ENCODE data around the gene WIPF2. TPM values are rescaled to one million over a fixed set of nuclear protein-coding genes. Genes with fewer than 3 reads are reported as not detected.
A peak's percentile ranks its signal among the peaks of the same experiment; 100 is the strongest.

Gene WIPF2
- total RNA-seq, 3 donors from 2014 or later (not counting 1 experiment from before 2014, with no cell fraction given) = 43.2 to 47.4 (median 43.9) TPM

GRCh38 chr17:40251576-40251975 is 32.5 kb downstream of the WIPF2 start:
- TF ChIP-seq, protein P1, sequence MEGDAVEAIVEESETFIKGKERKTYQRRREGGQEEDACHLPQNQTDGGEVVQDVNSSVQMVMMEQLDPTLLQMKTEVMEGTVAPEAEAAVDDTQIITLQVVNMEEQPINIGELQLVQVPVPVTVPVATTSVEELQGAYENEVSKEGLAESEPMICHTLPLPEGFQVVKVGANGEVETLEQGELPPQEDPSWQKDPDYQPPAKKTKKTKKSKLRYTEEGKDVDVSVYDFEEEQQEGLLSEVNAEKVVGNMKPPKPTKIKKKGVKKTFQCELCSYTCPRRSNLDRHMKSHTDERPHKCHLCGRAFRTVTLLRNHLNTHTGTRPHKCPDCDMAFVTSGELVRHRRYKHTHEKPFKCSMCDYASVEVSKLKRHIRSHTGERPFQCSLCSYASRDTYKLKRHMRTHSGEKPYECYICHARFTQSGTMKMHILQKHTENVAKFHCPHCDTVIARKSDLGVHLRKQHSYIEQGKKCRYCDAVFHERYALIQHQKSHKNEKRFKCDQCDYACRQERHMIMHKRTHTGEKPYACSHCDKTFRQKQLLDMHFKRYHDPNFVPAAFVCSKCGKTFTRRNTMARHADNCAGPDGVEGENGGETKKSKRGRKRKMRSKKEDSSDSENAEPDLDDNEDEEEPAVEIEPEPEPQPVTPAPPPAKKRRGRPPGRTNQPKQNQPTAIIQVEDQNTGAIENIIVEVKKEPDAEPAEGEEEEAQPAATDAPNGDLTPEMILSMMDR (IDR thresholded peaks at IDR 0.05) = no peak
- Histone ChIP-seq H3K9me3 (ENCODE audit: control insufficient read depth, insufficient read depth, low read length) (no peaks in the 10 kb centered on the region), H3K4me3 (ENCODE audit: low read length) (no peak overlapping the region), H3K27ac (ENCODE audit: low read length) (no peak overlapping the region), H3K36me3 (ENCODE audit: control insufficient read depth, insufficient read depth, low read length) (peaks cover 6% of the 10 kb centered on the region), H3K27me3 (ENCODE audit: control insufficient read depth, insufficient read depth, low read length) (no peaks in the 10 kb centered on the region), H3K4me1 (ENCODE audit: control insufficient read depth, insufficient read depth, low read length) (no peaks in the 10 kb centered on the region)
- Mint-ChIP-seq H3K4me3 (no peak overlapping the region), H3K36me3 (no peaks in the 10 kb centered on the region), H3K9me3 (no peaks in the 10 kb centered on the region), H3K27ac (no peak overlapping the region), H3K4me1 (peaks cover 14 to 22% of the 10 kb centered on the region in 2 donors), H3K27me3 (ENCODE audit: low read depth in 2 of 2) (no peaks in the 10 kb centered on the region)
- DNase-seq = no peak
- intact Hi-C loops (cut with micrococcal nuclease) = no loop called here
- no peak for ATAC-seq

DNA sequence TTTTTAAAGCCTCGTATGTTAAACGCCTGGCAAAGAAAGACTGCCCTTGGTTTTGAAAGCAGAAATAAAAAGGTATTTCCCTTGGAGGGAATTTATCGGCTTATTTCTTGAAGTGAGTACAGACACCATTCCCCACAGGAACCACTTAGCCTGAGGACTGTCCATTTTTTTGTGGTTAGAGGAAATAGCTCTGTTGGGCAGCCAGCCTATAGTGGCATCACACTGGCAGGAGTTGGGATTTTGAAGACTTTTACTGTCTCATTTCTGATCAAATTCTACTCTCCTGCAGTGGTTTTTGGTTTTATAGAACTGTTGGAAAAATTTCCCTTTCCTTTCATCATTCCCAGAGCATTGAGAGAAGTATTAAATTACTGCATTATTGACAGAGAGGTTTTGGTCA is 34.5 kb downstream of the WIPF2 start:
- DNase-seq = no peak
- 92% methylated on average over 2 of the region's 3 CpGs for WGBS (ENCODE audit: insufficient coverage)

GRCh38 chr17:40259505-40259904 is 40.4 kb downstream of the WIPF2 start:
- peak overlapping the region in 1 of 2 donors; percentile 38 for H3K27ac Mint-ChIP-seq
- H3K36me3 ChIP-seq (ENCODE audit: control insufficient read depth, insufficient read depth, low read length) = peaks cover 53% of the 10 kb centered on the region

More for the DNA sequence above, 34.5 kb downstream of the WIPF2 start:
- TF ChIP-seq, protein P1 (IDR thresholded peaks at IDR 0.05) = no peak
- peaks cover 19% of the 10 kb centered on the region for H3K36me3 ChIP-seq (ENCODE audit: control insufficient read depth, insufficient read depth, low read length)
- Mint-ChIP-seq H3K4me3 (no peak overlapping the region), H3K4me1 (peaks cover 14 to 22% of the 10 kb centered on the region in 2 donors), H3K27me3 (ENCODE audit: low read depth in 2 of 2) (no peaks in the 10 kb centered on the region), H3K27ac (no peak overlapping the region), H3K36me3 (no peaks in the 10 kb centered on the region), H3K9me3 (no peaks in the 10 kb centered on the region)
- H3K27me3 ChIP-seq (ENCODE audit: control insufficient read depth, insufficient read depth, low read length) = no peaks in the 10 kb centered on the region
- no peak for ATAC-seq
- no peak overlapping the region for H3K4me3 ChIP-seq (ENCODE audit: low read length)
- no peak overlapping the region for H3K27ac ChIP-seq (ENCODE audit: low read length)
- no peaks in the 10 kb centered on the region for H3K9me3 ChIP-seq (ENCODE audit: control insufficient read depth, insufficient read depth, low read length)
- intact Hi-C loops (cut with micrococcal nuclease) = no loop called here
- no peaks in the 10 kb centered on the region for H3K4me1 ChIP-seq (ENCODE audit: control insufficient read depth, insufficient read depth, low read length)

GRCh38 chr17:40260528-40260927 is 41.4 kb downstream of the WIPF2 start:
- H3K36me3 Mint-ChIP-seq = no peaks in the 10 kb centered on the region

More at GRCh38 chr17:40259505-40259904, 40.4 kb downstream of the WIPF2 start:
- Mint-ChIP-seq H3K4me3 (no peak overlapping the region), H3K4me1 (peaks cover 0 to 6% of the 10 kb centered on the region in 2 donors), H3K36me3 (no peaks in the 10 kb centered on the region), H3K9me3 (no peaks in the 10 kb centered on the region), H3K27me3 (ENCODE audit: low read depth in 2 of 2) (no peaks in the 10 kb centered on the region)
- intact Hi-C loops (cut with micrococcal nuclease) = no loop called here
- no peaks in the 10 kb centered on the region for H3K4me1 ChIP-seq (ENCODE audit: control insufficient read depth, insufficient read depth, low read length)
- H3K9me3 ChIP-seq (ENCODE audit: control insufficient read depth, insufficient read depth, low read length) = no peaks in the 10 kb centered on the region
- H3K27ac ChIP-seq (ENCODE audit: low read length) = no peak overlapping the region
- DNase-seq (no peak), ATAC-seq (no peak)
- H3K4me3 ChIP-seq (ENCODE audit: low read length) = no peak overlapping the region
- WGBS (ENCODE audit: insufficient coverage) = 100% methylated on average over 1 of the region's 2 CpGs
- H3K27me3 ChIP-seq (ENCODE audit: control insufficient read depth, insufficient read depth, low read length) = no peaks in the 10 kb centered on the region
- TF ChIP-seq, protein P1 (IDR thresholded peaks at IDR 0.05) = no peak

More at GRCh38 chr17:40260528-40260927, 41.4 kb downstream of the WIPF2 start:
- DNase-seq (no peak), ATAC-seq (no peak)
- no peaks in the 10 kb centered on the region for H3K27me3 Mint-ChIP-seq (ENCODE audit: low read depth in 2 of 2)
- Histone ChIP-seq H3K27ac (ENCODE audit: low read length) (no peak overlapping the region), H3K36me3 (ENCODE audit: control insufficient read depth, insufficient read depth, low read length) (peaks cover 63% of the 10 kb centered on the region), H3K4me1 (ENCODE audit: control insufficient read depth, insufficient read depth, low read length) (no peaks in the 10 kb centered on the region), H3K9me3 (ENCODE audit: control insufficient read depth, insufficient read depth, low read length) (no peaks in the 10 kb centered on the region), H3K27me3 (ENCODE audit: control insufficient read depth, insufficient read depth, low read length) (no peaks in the 10 kb centered on the region), H3K4me3 (ENCODE audit: low read length) (no peak overlapping the region)
- TF ChIP-seq, protein P1 (IDR thresholded peaks at IDR 0.05) = no peak
- no peaks in the 10 kb centered on the region for H3K9me3 Mint-ChIP-seq
- H3K4me3 Mint-ChIP-seq = no peak overlapping the region
- no peak overlapping the region for H3K27ac Mint-ChIP-seq
- intact Hi-C loops (cut with micrococcal nuclease) = no loop called here
- WGBS (ENCODE audit: insufficient coverage) = 98% methylated on average over 7 of the region's 7 CpGs
- H3K4me1 Mint-ChIP-seq = peaks cover 0 to 6% of the 10 kb centered on the region in 2 donors
